Measurements from ENCODE around the gene PACRG.

The PACRG gene

DNA sequence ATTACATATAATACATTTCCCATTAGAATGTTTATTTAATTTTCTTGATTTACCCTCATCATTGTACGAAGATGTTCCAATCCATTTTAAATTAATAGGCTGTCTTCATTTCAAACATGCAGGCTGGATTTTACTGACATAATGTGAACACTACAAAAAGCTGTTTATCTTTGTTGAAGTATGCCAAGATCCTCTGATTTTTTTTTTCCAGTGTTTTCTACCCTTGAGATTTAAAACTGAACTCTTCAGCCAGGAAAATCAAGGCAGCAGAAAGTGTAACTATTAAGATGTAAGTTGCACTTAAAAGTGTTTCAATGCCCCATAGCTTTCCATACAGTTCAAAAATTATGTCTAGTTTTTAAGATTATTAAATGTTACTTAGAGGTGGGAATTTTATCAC, 43.7 kb upstream of the PACRG start:
- TF ChIP-seq CTCF (conservative IDR thresholded peaks at IDR 0.05; ENCODE audit: low read depth, low read length): no peak
- H3K4me3 ChIP-seq (ENCODE audit: low read depth, low read length): no peak overlapping the region
- no peak for DNase-seq (ENCODE audit: low read depth)

GRCh38 chr6:162684961-162685360, 42.8 kb upstream of the PACRG start:
- no peak for DNase-seq (ENCODE audit: low read depth)
- H3K4me3 ChIP-seq (ENCODE audit: low read depth, low read length): no peak overlapping the region
- TF ChIP-seq CTCF (conservative IDR thresholded peaks at IDR 0.05; ENCODE audit: low read depth, low read length): no peak

- DNase-seq (ENCODE audit: low read depth): no peak
- no peak for TF ChIP-seq CTCF (conservative IDR thresholded peaks at IDR 0.05; ENCODE audit: low read depth, low read length)
- H3K4me3 ChIP-seq (ENCODE audit: low read depth, low read length): no peak overlapping the region
Measured at GRCh38 chr6:162685586-162685985, 42.2 kb upstream of the PACRG start.

- no peak for TF ChIP-seq CTCF (conservative IDR thresholded peaks at IDR 0.05; ENCODE audit: low read depth, low read length)
- H3K4me3 ChIP-seq (ENCODE audit: low read depth, low read length): no peak overlapping the region
- no peak for DNase-seq (ENCODE audit: low read depth)
Measured at GRCh38 chr6:162688751-162689345, 38.9 kb upstream of the PACRG start.

- H3K4me3 ChIP-seq (ENCODE audit: low read depth, low read length): no peak overlapping the region
- TF ChIP-seq CTCF (conservative IDR thresholded peaks at IDR 0.05; ENCODE audit: low read depth, low read length): no peak
- no peak for DNase-seq (ENCODE audit: low read depth)
Measured at GRCh38 chr6:162690158-162690557, 37.6 kb upstream of the PACRG start.

GRCh38 chr6:162697872-162698403, 29.8 kb upstream of the PACRG start:
- no peak for TF ChIP-seq CTCF (conservative IDR thresholded peaks at IDR 0.05; ENCODE audit: low read depth, low read length)
- no peak for DNase-seq (ENCODE audit: low read depth)
- H3K4me3 ChIP-seq (ENCODE audit: low read depth, low read length): no peak overlapping the region

- no peak for DNase-seq (ENCODE audit: low read depth)
- no peak overlapping the region for H3K4me3 ChIP-seq (ENCODE audit: low read depth, low read length)
- TF ChIP-seq CTCF (conservative IDR thresholded peaks at IDR 0.05; ENCODE audit: low read depth, low read length): no peak
Measured at GRCh38 chr6:162698440-162698839, 29.3 kb upstream of the PACRG start.

Measured in choroid plexus epithelial cell (primary cell).